GM18951 (cell line): ENCODE data around the gene CDK14.
"Not testable (repeated sequence)": the region's sequence is repeated elsewhere in the genome, so short reads cannot be mapped to it uniquely, and the experiment has no call there.

Source experiments
- POLR2A ChIP-seq: IDR thresholded peaks from 4 replicates; pipeline ENCODE4 v1.6.1; 2011; ENCODE audit warnings: mild to moderate bottlenecking; ENCODE audit not compliant: insufficient read length, insufficient read depth; ENCODE audit errors: extremely low read depth
- in situ Hi-C: fragments of 300-500 bp; cut with MboI; formaldehyde crosslinking; loops from one replicate; pipeline ENCODE4 v1.12.0; 2022; ENCODE audit warnings: low sequenced_read_pairs, mixed read lengths, inconsistent platforms; ENCODE audit not compliant: unreplicated experiment

CDK14 gene

GRCh38 chr7:90756366-90756765, 160.2 kb downstream of the CDK14 start:
- in situ Hi-C loops: no loop called here
- TF ChIP-seq POLR2A: no peak

GRCh38 chr7:90757565-90757950, 161.4 kb downstream of the CDK14 start:
- in situ Hi-C loops: not testable (repeated sequence)

- TF ChIP-seq POLR2A: no peak
- in situ Hi-C loops: no loop called here
Observed at GRCh38 chr7:90758933-90759562, 162.9 kb downstream of the CDK14 start.

- in situ Hi-C loops: no loop called here
- TF ChIP-seq POLR2A: no peak
Observed at GRCh38 chr7:90759710-90760109, 163.6 kb downstream of the CDK14 start.

GRCh38 chr7:90760892-90761291, 164.8 kb downstream of the CDK14 start:
- TF ChIP-seq POLR2A: no peak
- in situ Hi-C loops: no loop called here

- no peak for TF ChIP-seq POLR2A
- in situ Hi-C loops: no loop called here
Observed at GRCh38 chr7:90761584-90761983, 165.5 kb downstream of the CDK14 start.

- TF ChIP-seq POLR2A: no peak
- in situ Hi-C loops: no loop called here
Observed at GRCh38 chr7:90763108-90763507, 167.0 kb downstream of the CDK14 start.

- TF ChIP-seq POLR2A: no peak
- in situ Hi-C loops: no loop called here
Observed at GRCh38 chr7:90764848-90765570, 168.9 kb downstream of the CDK14 start.

GRCh38 chr7:90766814-90767564, 170.9 kb downstream of the CDK14 start:
- no peak for TF ChIP-seq POLR2A
- in situ Hi-C loops: no loop called here

- TF ChIP-seq POLR2A: no peak
- in situ Hi-C loops: no loop called here
Observed at GRCh38 chr7:90768301-90768700, 172.2 kb downstream of the CDK14 start.

- in situ Hi-C loops: no loop called here
- TF ChIP-seq POLR2A: no peak
Observed at GRCh38 chr7:90769036-90769435, 172.9 kb downstream of the CDK14 start.

GRCh38 chr7:90769566-90769965, 173.4 kb downstream of the CDK14 start:
- in situ Hi-C loops: not testable (repeated sequence)

GRCh38 chr7:90771281-90771680, 175.2 kb downstream of the CDK14 start:
- in situ Hi-C loops: no loop called here
- TF ChIP-seq POLR2A: no peak

GRCh38 chr7:90772410-90772809, 176.3 kb downstream of the CDK14 start:
- TF ChIP-seq POLR2A: no peak
- in situ Hi-C loops: no loop called here
